ENCODE results near the gene ACAP3. TPM values are rescaled to one million over a fixed set of nuclear protein-coding genes. Genes with fewer than 3 reads are reported as not detected.
A peak's percentile ranks its signal among the peaks of the same experiment; 100 is the strongest.

The ACAP3 gene
- total RNA-seq, 1 experiment from 2014 or later = 30.7 TPM

DNA sequence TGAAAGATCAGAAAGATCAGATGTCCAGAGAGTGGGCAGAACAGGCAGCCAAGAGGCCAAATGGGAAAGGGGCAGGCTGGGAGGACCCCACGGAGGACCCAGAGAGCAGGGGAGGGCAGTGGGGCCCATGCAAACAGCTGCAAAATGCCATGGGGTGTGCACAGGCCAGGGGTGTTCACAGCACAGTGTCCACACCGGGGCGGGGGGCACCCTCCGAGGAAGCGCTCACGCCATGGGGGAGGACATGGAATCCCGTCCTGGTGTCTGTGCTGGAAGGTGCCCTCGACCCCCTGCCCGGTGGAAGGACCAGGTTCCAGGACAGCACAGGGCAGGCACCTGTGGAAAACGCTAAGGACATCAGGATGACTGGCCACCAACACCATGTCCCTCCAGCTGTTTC lies 15.2 kb upstream of the ACAP3 start:
- in situ Hi-C loops (cut with HindIII; ENCODE audit: low pct_unique_long_range_greater_than_20kb, low sequenced_read_pairs) = no loop called here
- TF ChIP-seq, protein P1, sequence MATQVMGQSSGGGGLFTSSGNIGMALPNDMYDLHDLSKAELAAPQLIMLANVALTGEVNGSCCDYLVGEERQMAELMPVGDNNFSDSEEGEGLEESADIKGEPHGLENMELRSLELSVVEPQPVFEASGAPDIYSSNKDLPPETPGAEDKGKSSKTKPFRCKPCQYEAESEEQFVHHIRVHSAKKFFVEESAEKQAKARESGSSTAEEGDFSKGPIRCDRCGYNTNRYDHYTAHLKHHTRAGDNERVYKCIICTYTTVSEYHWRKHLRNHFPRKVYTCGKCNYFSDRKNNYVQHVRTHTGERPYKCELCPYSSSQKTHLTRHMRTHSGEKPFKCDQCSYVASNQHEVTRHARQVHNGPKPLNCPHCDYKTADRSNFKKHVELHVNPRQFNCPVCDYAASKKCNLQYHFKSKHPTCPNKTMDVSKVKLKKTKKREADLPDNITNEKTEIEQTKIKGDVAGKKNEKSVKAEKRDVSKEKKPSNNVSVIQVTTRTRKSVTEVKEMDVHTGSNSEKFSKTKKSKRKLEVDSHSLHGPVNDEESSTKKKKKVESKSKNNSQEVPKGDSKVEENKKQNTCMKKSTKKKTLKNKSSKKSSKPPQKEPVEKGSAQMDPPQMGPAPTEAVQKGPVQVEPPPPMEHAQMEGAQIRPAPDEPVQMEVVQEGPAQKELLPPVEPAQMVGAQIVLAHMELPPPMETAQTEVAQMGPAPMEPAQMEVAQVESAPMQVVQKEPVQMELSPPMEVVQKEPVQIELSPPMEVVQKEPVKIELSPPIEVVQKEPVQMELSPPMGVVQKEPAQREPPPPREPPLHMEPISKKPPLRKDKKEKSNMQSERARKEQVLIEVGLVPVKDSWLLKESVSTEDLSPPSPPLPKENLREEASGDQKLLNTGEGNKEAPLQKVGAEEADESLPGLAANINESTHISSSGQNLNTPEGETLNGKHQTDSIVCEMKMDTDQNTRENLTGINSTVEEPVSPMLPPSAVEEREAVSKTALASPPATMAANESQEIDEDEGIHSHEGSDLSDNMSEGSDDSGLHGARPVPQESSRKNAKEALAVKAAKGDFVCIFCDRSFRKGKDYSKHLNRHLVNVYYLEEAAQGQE (IDR thresholded peaks at IDR 0.05; ENCODE audit: insufficient read depth in 1 of 2, low read depth in 2 of 2, low read length in 1 of 2) = no peak
- Histone ChIP-seq H3K9me3 (ENCODE audit: control insufficient read depth, insufficient read depth, low read depth, low read length) (no peaks in the 10 kb centered on the region), H3K4me3 (ENCODE audit: low read depth in 2 of 2, low read length in 2 of 2) (peak overlapping the region in 1 of 2 experiments; percentile 43; a peak in 1 of 4 replicates), H3K4me1 (ENCODE audit: control insufficient read depth, insufficient read depth, low read length) (peaks cover 44% of the 10 kb centered on the region), H3K27ac (ENCODE audit: low read length) (no peak overlapping the region), H3K27me3 (ENCODE audit: control insufficient read depth, insufficient read depth, low read length) (no peaks in the 10 kb centered on the region), H3K36me3 (ENCODE audit: control insufficient read depth, insufficient read depth, low read length) (no peaks in the 10 kb centered on the region; the same call in none of the 2 replicates)
- no peak for DNase-seq (ENCODE audit: low read depth, low spot score)
- no TSS peak for BruUV-seq (replicated peaks)
- ChIA-PET POLR2A (no interaction called here), CTCF (interaction anchor here (0.7 kb wide), 1 partner anchor 13 kb away, joined by 3 read pairs; no protein-coding TSS in a partner anchor)
- ATAC-seq = no peak
- intact Hi-C loops (cut with micrococcal nuclease; ENCODE audit: unreplicated experiment) = no loop called here

DNA sequence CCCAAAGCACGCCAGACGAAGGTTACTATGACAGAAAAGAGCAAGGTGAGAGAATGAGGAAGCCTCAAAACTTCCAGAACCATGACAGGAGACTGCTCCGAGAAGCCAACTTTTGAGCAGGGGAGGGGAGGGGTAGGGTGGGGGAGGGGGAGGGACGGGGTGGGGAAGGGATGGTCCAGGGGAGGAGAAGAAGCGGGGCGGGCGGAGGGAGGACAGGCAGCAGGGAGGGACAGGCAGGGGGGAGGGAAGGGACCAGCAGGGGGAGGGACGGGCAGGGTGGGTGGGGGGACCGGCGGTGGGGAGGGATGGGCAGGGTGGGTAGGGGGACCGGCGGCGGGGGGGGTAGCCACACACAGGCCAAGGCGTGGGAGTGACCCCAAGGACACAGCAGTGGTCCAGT lies 14.7 kb upstream of the ACAP3 start:
- DNase-seq (ENCODE audit: low read depth, low spot score) (no peak), ATAC-seq (no peak)
- TF ChIP-seq SIN3A (IDR thresholded peaks at IDR 0.05; ENCODE audit: borderline replicate concordance, insufficient read depth, low read depth, low read length) (no peak), CTCF (IDR thresholded peaks at IDR 0.05) (no peak), TCF7L2 (IDR thresholded peaks at IDR 0.05; ENCODE audit: low read depth, low read length) (no peak), POLR2AphosphoS5 (IDR thresholded peaks at IDR 0.05; ENCODE audit: low read depth, low read length) (no peak)
- TF ChIP-seq, protein P1 (IDR thresholded peaks at IDR 0.05; ENCODE audit: insufficient read depth in 1 of 2, low read depth in 2 of 2, low read length in 1 of 2) = no peak
- intact Hi-C loops (cut with micrococcal nuclease; ENCODE audit: unreplicated experiment) (no loop called here), in situ Hi-C loops (cut with HindIII; ENCODE audit: low pct_unique_long_range_greater_than_20kb, low sequenced_read_pairs) (no loop called here)
- BruUV-seq (replicated peaks) = no TSS peak
- Histone ChIP-seq H3K27ac (ENCODE audit: low read length) (no peak overlapping the region), H3K27me3 (ENCODE audit: control insufficient read depth, insufficient read depth, low read length) (no peaks in the 10 kb centered on the region), H3K4me3 (ENCODE audit: low read depth in 2 of 2, low read length in 2 of 2) (no peak overlapping the region), H3K36me3 (ENCODE audit: control insufficient read depth, insufficient read depth, low read length) (no peaks in the 10 kb centered on the region; the same call in none of the 2 replicates), H3K4me1 (ENCODE audit: control insufficient read depth, insufficient read depth, low read length) (peaks cover 48% of the 10 kb centered on the region), H3K9me3 (ENCODE audit: control insufficient read depth, insufficient read depth, low read depth, low read length) (no peaks in the 10 kb centered on the region)
- ChIA-PET POLR2A (no interaction called here), CTCF (no interaction called here)

Data from Panc1 (cell line).